GM10847 (cell line): ENCODE results near the gene MROH8.

Experiments used
- POLR2A ChIP-seq: IDR thresholded peaks from 2 replicates; pipeline ENCODE4 v1.6.1; 2011; ENCODE audit not compliant: insufficient read length; ENCODE audit errors: extremely low read depth

The MROH8 gene

DNA sequence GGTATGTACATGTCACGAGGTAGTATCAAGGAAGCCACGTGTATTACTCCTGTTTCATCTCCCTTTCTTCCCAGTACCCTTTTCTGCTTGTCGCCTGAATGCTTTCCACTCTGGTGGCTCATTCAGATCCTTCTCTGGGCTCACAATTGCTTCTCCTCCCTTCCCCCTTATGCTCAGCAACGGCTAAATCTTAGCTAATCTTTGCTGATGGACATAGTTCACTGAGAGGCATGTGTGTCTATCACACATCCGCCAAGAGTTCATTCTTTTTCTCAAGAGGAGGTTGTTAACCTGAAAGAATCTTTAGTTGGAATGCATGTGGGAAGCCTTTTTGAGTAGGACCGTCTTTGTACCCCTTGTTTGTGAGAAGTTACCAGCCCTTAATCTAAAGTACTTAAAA lies 25.8 kb upstream of the MROH8 start:
- TF ChIP-seq POLR2A, result no peak

DNA sequence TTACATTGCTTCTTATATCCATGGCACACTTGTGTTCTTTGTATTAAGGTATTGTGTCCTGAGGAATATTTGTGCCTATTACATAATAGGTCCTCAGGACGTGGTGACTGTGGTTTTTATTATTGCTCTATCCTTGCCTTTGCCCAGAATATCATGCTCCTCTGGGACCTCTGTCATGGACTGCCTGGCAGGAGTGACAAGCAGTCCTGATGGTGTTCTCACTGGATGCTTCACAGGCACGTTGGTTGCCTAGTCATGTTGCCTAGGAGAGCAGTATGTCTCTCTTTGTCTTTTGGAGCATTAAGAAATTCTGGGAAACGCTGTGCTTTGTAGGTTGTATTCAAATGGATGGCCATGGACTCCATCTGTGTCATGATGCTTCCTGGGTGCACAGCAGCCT lies 24.7 kb upstream of the MROH8 start:
- no peak for TF ChIP-seq POLR2A

DNA sequence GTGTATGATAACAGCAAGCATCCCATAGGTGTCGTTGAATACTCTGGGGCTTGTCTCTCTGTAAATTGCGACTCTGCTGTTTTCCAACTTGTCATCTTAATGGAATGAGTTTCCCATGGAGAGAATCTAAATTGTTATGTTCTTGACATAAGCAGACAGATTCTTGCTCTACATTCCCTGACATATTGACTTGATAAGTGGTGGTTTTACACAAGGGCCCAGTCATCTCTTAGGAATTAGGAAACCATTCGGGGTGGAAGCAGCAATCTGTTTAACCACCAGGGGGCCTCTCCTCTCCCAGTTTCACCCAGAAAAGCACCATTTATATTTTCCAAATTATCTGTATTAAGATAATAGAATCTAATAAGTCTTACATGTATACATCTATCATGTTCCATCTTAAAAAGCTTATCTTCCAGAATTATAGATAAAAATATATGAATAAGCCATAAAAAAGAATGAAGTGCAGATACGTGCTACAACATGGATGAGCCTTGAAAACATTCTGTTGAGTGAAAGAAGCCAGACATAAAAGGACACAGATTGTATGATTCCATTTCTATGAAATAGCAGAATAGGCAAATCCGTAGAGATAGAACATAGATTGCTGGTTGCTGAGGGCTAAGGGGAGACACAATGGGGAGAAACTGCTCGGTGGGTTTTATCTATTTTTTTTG lies 23.1 kb upstream of the MROH8 start:
- no peak for TF ChIP-seq POLR2A

DNA sequence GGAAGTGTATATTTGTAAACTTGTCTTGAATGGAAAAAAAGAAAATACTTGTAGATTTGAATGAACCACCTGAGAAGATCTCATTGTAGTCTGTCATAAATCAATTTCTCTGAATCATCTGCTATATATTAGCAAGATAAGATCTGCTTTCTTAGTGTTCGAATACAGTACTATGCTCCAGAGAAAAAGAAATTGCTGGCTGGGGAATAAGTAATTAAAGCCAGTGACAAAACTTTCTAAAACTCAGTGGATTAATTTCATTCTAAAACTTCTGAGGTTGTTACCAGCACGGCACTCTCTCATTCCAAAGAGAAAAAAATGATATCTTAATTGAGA lies 22.4 kb upstream of the MROH8 start:
- TF ChIP-seq POLR2A, result no peak

DNA sequence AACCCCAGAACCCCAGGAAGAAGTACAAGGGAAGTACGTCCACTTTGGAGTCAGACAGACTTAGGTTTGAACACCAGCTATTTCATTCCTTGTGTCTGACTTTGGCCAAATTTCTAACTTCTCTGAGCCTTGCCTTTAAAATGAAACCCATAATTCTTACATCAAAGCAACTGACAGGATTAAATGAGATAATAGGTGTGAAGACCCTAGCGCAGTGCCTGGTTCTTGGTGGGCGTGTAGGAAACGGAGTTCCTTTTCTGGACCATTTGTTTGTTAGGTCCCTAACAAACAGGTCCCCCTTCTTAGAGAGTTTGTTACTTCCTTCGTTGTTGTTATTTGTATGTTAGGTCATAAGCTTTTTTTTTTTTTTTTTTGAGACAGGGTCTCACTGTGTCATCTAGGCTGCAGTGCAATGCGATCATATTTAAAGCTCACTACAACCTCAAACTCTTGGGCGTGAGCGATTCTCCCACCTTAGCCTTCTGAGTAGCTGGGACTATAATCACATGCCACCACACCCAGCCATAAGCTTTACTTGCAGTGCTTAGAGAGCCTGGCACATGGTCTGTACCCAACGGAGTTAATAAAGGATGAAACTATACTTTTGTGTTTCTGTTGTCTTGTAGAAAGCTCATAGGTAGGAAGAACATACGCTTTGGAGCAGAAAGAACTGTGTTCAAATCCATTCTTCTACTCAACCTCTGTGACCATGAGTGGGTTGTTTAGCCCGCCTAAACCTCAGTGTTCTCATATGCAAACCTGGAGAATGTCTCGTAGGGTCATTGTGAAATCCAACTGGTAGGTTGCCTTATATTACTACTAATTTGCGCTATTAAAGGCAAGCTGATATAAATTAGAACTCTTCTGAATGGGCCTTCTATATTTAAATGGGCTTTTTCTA lies 21.8 kb upstream of the MROH8 start:
- TF ChIP-seq POLR2A, result no peak

DNA sequence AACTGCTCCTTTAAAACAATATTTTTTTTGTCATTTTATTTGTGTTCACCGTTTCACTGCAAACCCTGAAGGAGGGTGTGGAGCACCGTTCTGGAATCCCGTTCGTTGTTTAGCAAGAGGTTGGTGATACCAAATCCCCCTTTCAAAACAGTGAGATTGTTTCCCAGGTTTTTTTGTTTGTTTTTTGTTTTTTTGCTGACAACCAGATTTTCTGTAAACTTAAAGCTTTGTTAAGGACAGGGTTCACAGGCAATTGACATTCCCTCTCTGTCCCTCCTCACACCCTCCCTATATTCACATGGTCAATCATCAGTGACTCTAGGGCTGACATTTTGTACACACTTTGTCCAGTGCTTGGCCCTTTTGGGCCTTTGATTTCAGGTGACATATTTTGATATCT lies 21.0 kb upstream of the MROH8 start:
- TF ChIP-seq POLR2A, result no peak

DNA sequence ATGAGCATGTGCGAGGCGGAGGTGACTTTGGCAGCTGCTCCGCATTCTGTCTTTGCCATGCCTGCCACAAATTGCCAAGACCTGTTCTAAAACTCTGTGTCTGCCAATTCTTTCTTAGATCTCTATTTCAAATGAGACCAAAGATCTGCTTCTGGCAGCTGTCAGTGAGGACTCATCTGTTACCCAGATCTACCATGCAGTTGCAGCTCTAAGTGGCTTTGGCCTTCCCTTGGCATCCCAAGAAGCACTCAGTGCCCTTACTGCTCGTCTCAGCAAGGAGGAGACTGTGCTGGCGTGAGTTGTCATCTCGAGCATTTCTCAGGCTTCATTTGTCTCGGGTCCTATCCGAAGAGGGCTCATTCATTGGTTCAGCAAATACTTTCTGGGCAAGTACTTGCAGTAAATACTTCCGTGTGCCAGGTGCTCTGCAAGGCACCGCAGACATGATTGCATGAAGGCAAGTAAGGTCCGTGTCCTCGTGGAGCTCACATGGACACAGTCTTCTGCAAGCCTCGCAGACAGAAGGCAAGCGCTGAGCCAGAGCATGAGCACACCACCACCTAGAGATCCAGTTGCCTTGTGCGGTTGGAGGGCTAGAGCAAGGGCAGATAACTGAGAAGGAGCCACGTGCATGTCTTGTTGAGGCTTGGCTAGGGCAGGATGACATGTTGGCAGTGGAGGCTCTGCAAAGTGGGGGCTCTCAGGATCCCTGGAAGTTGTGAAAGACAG lies 19.7 kb upstream of the MROH8 start:
- TF ChIP-seq POLR2A, result no peak

DNA sequence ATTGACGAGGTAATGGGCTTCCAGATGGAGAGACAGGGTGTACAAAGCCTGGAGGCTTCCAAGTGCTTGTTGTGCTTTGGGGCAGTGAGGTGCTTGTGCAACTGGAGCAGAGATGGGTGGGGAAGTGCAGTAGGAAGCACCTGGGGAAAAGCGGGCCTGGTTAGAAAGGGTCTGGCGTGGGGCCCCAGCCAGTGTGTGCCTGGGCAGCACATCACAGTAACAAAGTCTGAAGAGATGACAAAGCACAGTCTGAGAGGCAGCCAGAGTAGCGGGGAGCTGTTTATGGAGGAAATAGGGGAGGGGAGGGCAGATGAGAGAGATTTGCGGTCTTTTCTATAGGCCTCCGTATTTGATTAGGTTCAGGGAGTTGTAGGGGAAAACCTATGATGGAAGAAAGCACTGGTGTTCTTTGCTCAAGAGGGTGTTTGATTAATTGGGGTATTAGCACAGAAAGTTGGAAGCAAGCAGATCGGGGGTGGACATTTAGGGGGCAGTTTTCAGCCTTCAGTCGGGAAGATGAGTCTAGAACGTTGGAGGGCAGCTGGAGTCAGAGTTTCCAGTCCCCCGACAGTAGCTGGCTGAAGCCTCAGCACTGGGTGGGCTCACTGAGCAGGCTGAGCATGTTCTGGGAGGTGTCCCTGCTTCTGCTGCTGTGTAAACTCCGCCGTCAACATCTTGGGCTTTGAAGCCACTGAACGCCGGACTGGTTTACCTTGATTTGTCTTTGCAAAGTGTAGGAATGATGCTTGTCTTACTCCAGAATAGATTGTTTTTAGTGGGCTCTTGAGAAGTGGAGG lies 15.5 kb upstream of the MROH8 start:
- no peak for TF ChIP-seq POLR2A

DNA sequence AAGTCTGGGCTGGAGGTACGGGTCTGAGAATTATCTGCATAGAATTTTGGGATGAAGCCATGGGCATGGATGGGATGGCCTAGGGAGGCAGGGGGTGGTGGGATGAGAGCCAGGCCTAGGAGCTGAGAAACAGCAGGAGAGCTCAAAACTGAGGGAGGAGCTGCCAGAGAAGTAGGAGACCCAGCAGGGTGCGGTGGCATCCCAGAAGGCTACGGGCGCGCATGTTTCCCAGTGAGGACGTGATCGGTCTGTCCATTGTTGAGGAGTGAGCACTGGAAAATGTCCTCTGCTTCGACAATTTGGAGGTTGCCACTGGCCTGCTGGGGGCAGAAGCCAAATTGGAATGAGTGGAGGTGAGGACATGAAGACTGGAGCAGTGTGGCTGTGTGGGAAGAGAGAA lies 14.5 kb upstream of the MROH8 start:
- no peak for TF ChIP-seq POLR2A

DNA sequence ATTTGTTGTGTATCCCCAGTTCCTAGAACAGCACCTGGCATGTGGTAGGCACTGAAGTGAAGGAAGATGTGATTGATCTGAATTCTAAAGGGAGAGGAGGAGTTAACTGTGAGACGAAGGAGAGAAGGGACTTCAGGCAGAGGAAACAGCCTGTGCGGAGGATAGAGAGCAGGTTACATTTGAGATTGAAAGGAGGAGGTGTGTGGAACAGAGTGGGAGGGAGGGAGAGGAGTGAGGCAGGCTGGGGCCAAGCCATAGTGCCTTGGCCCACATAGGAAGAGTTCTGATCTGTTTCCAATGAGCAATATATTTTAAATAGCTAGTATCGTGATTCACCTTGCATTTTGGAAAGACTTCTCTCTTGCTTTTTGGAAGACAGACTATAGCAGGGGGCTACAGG lies 13.9 kb upstream of the MROH8 start:
- no peak for TF ChIP-seq POLR2A

DNA sequence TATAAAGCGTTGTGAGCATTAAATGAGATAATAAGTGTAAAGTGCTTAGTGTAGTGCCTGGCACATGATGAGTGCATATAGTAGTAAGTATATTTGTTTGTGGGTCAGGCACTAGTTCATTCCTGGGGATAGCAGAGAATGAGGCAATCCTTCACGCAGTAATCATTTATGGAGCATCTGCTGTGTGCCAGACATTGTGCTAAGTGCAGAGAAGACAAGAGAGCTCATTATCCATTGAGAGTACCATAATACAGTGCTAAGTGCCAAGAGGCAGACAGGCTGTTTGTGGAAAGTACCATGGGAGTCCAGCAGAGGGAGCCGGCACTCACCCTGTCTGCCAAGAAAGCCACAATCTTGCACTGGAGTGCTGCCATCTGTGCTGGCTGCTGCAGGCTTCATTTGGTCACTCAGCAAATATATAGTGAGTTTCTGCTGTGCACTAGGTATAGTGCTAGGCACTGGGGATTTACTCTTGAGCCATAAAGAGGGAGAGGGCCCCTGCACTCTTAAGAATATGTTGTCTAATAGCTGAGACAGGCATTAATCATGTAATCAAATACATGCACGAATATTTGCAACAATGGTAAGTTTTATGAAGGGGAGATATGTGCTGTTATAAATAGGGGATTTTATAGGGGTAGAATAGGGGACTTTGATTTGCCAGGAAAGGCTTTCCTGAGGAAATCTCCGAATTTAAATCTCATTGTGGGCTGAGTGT lies 12.9 kb upstream of the MROH8 start:
- TF ChIP-seq POLR2A, result no peak

DNA sequence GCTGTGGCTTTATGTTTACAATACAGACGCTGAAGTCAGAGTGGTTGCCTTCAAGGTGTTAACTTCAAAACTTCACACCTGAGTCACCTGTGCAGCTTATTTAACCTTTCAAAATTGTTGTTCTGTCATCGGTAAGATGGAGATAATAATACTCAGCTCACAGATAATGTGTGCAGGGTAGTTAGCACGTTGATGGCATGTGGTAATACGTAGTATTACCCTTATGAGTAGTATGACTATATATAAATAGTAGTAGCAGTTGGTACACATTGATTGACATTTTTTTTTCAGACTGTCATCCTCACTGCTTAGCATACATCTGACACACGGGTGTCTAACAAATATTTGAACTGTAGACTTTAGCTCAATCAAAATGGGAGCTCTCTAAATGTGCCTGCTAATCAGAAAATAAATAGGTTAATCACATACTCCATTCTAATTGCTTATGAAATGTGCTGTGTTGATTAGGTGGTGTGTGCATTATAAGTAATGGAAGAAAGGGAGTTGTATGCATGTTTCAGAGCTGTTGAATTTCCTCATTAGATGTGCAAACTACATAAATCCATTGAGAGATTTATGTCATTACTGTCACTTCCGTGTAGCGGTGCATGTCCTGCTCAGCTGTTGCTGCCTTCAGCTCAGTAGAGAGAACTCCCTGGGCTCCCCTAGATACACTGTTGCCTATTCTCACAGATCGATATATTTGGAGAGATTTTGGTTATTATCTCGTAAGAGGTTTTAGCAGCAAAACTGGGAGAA lies 11.2 kb upstream of the MROH8 start:
- TF ChIP-seq POLR2A, result no peak

DNA sequence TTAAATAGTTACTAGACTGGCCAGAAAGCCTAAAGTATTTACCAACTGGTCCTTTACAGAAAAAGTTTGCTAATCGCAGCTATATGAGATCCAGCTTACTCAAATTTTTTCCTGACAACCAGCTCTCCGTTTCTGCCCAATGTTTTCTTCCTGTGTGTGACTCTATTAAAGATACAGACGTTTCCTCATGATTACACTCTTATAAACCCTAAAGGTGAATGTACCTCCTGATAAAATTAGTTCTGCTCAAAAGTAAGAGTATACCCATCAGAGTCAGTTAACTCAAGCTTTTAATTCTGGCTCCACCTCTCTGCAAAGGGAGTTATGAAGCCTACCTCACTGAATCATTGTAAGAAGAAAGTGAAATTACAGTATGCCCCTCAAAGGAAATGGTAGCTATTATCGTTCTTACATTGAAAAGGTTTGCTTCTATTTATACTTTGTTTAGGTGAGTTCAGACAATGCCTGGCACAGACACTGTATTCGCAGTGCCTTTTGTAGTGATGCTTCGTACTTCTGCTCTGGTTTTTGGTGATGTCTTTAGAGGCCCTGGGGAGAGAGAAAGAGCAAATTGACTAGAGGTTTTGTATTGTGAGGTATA lies 10.2 kb upstream of the MROH8 start:
- no peak for TF ChIP-seq POLR2A
